Subcutaneous abdominal adipose tissue (tissue), 5 donors: ENCODE results near the gene ENC1.

Experiments used
- H3K27ac ChIP-seq: one replicate; pipeline ENCODE4 v1.7.0; 2013; ENCODE audit warnings: low read depth, mild to moderate bottlenecking, inconsistent platforms, low read length, moderate library complexity
- H3K27me3 ChIP-seq, 5 donors: one replicate each; pipeline ENCODE4 v1.7.0; 2013; ENCODE audit warnings: low read length in 5 of 5, inconsistent platforms in 1 of 5; ENCODE audit not compliant: control insufficient read depth in 5 of 5, insufficient read depth in 4 of 5
- H3K36me3 ChIP-seq, 5 donors: one replicate each; pipeline ENCODE4 v1.7.0; 2013; ENCODE audit warnings: low read length in 5 of 5; ENCODE audit not compliant: control insufficient read depth in 5 of 5, insufficient read depth in 5 of 5
- H3K4me1 ChIP-seq, 5 donors: one replicate each; pipeline ENCODE4 v1.7.0; 2013; ENCODE audit warnings: low read length in 5 of 5, mild to moderate bottlenecking in 3 of 5, moderate library complexity in 1 of 5; ENCODE audit not compliant: control insufficient read depth in 5 of 5, insufficient read depth in 5 of 5
- H3K4me3 ChIP-seq, 5 donors: one replicate each; pipeline ENCODE4 v1.7.0; 2013; ENCODE audit warnings: low read length in 5 of 5, low read depth in 1 of 5
- H3K9ac ChIP-seq, 5 donors: one replicate each; pipeline ENCODE4 v1.7.0; 2013; ENCODE audit warnings: low read length in 5 of 5, mild to moderate bottlenecking in 4 of 5, moderate library complexity in 3 of 5
- H3K9me3 ChIP-seq, 5 donors: one replicate each; pipeline ENCODE4 v1.7.0; 2013; ENCODE audit warnings: low read length in 5 of 5; ENCODE audit not compliant: control insufficient read depth in 5 of 5
- donor health status: healthy.
- donor health status: healthy.
- donor health status: healthy.
- donor health status: healthy.
- donor health status: healthy.

ENC1 gene

DNA sequence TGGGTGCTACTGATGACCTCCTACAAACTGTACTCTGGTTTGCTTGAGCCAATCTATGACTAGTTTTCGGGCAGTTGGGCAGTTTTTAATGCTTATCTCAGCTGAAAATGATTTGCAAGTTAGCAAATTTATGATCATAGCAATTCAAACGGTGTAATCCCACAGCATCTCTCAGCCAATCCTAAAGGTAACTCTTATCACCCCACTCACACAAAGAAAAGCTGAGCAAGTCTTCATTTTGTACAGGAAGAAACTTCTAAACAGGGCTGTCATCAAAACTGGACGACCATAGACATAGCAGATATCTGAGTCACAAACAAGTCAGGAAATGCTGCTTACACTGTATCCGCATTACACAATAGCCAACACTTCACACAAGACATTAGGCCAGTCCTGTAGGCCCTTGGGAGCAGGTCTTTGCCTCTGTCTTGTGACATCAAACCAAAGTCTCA, 2.6 kb upstream of the ENC1 start:
- H3K4me1 ChIP-seq: peaks cover 7 to 58% (median 46%) of the 10 kb centered on the region in 5 donors
- no peaks in the 10 kb centered on the region for H3K9me3 ChIP-seq
- H3K27ac ChIP-seq: no peak overlapping the region
- H3K4me3 ChIP-seq: no peak overlapping the region
- H3K27me3 ChIP-seq: no peaks in the 10 kb centered on the region
- H3K9ac ChIP-seq: no peak overlapping the region
- H3K36me3 ChIP-seq: no peaks in the 10 kb centered on the region

DNA sequence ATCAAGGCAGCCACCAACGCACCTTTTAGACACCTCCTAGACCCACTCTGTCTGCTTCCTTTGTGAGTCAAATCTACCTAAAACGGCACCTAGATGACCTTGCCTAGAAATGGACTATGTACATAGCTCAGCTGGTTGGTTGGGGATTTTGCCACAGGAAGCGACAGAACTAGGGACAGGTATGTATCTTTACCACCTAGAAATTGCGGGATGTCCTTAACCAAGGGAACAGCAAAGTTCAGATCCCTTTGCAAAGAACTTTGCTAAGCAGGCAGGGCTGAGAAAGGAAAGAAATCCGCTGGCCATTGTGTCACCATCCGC, 2.0 kb upstream of the ENC1 start:
- no peak overlapping the region for H3K9ac ChIP-seq
- H3K36me3 ChIP-seq: no peaks in the 10 kb centered on the region
- no peak overlapping the region for H3K4me3 ChIP-seq
- H3K9me3 ChIP-seq: no peaks in the 10 kb centered on the region
- H3K4me1 ChIP-seq: peaks cover 7 to 62% (median 52%) of the 10 kb centered on the region in 5 donors
- no peak overlapping the region for H3K27ac ChIP-seq
- no peaks in the 10 kb centered on the region for H3K27me3 ChIP-seq

DNA sequence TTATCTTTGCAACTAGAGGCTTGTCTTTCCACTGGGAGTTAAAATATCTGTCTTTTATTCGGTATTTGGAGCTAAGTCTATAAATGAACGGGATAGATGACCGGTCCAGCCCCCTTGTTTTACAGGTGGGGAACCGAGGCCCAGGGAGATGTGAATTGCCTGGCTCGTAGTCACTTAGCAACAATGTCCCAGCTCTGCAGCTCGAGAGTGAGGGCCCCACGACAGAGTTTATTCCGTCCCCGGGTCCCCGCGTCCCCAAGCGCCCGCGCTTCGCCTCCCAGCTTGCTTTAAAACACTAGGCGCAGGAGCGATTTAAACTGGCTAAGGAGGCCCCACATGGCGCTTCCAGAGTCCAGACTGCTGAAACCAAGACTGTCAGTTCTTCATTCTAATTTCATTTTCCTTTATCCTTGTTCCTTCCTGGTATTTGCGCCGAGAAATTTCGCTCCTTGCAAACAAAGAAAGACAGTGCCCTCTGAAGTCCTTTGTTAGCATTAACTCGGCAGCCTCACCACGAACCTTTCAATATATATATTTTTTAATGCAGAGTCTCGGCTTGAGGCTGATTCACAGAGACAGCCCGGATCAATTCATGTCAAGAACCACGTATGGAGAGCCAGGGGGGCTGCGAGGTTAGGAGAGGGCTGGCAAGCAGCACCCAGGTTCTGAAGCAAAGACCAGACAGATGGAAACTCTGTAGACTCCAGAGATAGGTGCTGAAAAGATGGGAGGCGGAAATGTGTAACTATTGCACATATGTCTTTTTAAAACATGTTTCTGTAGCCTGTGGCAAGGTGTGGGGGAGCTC, 1.4 kb upstream of the ENC1 start:
- H3K4me1 ChIP-seq: peaks cover 7 to 62% (median 57%) of the 10 kb centered on the region in 5 donors
- peak overlapping the region; percentile 78 for H3K27ac ChIP-seq
- H3K36me3 ChIP-seq: no peaks in the 10 kb centered on the region
- no peaks in the 10 kb centered on the region for H3K27me3 ChIP-seq
- peak overlapping the region; percentile 77 to 93 (median 87) for H3K4me3 ChIP-seq
- H3K9ac ChIP-seq: peak overlapping the region in 3 of 5 donors; percentile 28 to 60 (median 60)
- H3K9me3 ChIP-seq: no peaks in the 10 kb centered on the region

DNA sequence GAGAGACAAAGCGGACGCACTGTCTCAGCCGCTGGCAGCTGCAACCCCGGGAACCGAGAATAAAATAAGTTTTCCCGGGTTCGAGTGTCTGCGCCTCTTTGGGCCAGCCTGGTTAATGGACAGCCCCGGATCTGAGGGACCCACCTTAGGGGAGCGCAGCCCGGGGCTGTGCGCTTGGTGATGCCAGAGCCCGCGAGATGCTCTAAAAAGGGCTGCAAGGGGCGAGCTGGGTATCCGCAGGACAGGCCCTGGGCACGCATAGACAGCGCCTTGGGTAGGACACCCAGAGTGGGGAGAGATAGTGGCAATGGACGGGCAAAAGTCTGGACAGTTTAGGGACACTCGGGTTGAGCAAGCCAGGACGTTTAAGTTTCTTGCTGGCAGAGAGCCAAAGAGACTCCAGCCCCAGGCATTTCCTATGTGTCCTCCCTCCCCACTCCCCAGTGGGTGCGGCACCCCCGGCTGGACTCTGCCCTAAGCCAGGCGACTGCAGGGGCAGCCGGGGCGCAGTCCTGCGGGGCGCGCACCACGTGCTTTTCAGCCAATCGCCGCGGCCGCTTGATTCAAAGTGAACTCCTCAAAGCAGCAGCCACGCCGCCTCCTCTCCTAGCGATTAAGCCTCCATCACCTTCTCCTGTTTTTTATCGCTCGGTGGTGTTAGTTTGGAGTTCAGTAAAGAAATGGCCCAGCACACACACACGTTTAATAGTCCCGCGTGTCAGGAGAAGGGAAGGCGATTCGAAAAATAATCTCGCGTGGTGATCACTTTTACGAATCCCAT, 616 bp upstream of the ENC1 start:
- peak overlapping the region; percentile 86 to 93 (median 87) for H3K4me3 ChIP-seq
- H3K9ac ChIP-seq: peak overlapping the region in 3 of 5 donors; percentile 28 to 74 (median 60)
- H3K4me1 ChIP-seq: peaks cover 7 to 63% (median 59%) of the 10 kb centered on the region in 5 donors
- H3K27ac ChIP-seq: peak overlapping the region; percentile 78
- no peaks in the 10 kb centered on the region for H3K27me3 ChIP-seq
- H3K9me3 ChIP-seq: no peaks in the 10 kb centered on the region
- peaks cover 0 to under 1% (median 0%) of the 10 kb centered on the region in 5 donors for H3K36me3 ChIP-seq

DNA sequence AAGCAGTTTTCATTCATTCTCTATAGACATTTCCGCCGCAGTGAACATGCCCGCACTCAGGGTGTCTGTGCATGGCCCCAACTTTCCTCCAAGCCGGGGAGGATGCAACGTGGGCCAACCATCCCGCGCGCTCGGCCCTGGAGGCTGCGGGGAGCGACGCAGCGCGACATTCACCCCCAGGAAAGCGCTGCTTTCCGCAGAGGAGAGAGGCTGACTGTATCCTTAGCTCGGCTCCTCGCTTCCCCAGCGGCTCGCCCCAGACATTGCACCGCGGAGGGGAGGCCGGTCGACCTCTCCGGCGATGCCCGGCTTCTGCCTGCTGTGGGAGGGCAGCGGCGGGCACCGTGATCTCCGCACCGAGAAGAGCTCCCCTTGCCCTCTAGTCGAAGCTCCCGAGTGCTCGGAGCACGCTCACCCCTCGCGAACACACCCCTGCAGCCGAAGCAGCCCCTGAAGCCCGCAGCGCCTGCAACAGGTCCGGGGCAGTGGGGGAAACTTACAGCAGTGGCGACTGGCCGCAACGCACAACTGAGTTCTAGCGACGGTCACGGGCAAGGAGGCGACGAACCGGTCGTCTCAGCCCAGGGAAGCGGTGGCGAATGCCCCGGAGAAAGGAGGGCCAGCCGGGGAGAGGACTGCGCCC, 600 bp downstream of the ENC1 start:
- no peaks in the 10 kb centered on the region for H3K27me3 ChIP-seq
- peak overlapping the region; percentile 69 to 93 (median 87) for H3K4me3 ChIP-seq
- no peaks in the 10 kb centered on the region for H3K9me3 ChIP-seq
- H3K36me3 ChIP-seq: peaks cover 0 to 13% (median 11%) of the 10 kb centered on the region in 5 donors
- peak overlapping the region in 4 of 5 donors; percentile 49 to 74 (median 64) for H3K9ac ChIP-seq
- peak overlapping the region; percentile 78 for H3K27ac ChIP-seq
- H3K4me1 ChIP-seq: peaks cover 7 to 66% (median 56%) of the 10 kb centered on the region in 5 donors

DNA sequence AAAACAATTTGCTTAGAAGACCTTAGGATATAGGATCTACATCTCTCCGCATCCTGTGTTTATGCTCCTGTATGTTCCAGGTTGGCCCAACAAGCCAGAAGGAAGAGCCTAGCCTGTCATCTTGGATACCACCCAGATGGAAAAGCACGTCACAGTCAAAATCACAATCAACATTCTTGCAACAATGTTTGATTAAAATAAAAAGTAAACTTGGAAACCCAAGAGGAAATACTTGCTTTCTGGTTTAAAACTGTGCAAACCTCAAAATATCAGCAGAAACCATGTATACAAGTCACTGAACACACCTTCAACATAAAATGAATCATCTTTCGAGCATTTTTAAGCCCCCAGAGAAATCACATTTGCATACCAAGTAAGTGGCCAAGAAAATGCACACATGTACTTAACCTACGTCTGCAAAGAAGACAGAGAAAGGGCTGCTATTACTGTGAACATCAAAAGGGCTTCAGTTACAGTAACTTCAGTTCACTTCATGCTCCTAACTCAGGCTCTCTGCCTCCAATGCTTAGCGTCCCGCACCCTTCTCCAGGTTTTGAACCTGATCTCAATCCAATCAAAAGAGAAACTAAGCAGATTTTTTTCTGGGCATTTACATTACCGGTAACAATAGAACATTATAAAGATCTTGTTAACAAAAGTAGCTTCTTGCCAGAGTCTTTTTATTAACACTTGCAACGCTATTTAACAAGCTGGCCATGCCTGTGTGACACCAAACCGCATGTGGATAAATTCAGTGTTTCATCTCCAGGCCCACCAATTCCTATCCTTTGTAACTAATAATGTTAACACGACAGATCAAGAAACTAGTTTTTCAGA, 1.3 kb downstream of the ENC1 start:
- Histone ChIP-seq H3K9me3 (no peaks in the 10 kb centered on the region), H3K9ac (peak overlapping the region in 3 of 5 donors; percentile 52 to 74 (median 67)), H3K4me3 (peak overlapping the region; percentile 69 to 93 (median 87)), H3K27ac (peak overlapping the region; percentile 78), H3K4me1 (peaks cover 7 to 66% (median 56%) of the 10 kb centered on the region in 5 donors), H3K36me3 (peaks cover 3 to 19% (median 17%) of the 10 kb centered on the region in 5 donors), H3K27me3 (no peaks in the 10 kb centered on the region)

DNA sequence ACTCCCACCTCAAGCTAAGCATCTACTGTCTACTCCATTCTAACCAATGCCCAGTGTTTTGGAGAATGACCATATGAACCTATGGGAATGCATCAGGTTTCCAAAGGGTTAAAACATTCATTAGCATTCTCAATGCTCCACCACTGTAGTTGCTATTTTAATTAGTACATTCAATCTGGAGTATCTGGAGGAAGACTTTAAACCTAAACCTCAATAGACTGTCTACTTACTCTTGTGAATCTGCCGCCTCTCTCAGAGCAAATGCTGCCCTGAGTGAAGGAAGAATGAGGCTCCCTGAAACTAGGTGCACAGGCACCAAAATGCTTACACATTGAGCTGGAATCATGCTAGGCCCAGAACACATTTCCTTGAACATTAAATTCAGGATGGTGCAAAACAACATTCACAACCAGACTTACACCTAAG, 2.0 kb downstream of the ENC1 start:
- Histone ChIP-seq H3K36me3 (peaks cover 3 to 22% (median 19%) of the 10 kb centered on the region in 5 donors), H3K9ac (peak overlapping the region in 1 of 5 donors; percentile 67), H3K4me3 (peak overlapping the region in 4 of 5 donors; percentile 69 to 93 (median 87)), H3K4me1 (peaks cover 7 to 60% (median 56%) of the 10 kb centered on the region in 5 donors), H3K9me3 (no peaks in the 10 kb centered on the region), H3K27ac (peak overlapping the region; percentile 78), H3K27me3 (no peaks in the 10 kb centered on the region)

GRCh38 chr5:74636552-74636951, 4.0 kb downstream of the ENC1 start:
- H3K27ac ChIP-seq: no peak overlapping the region
- no peak overlapping the region for H3K4me3 ChIP-seq
- H3K9me3 ChIP-seq: no peaks in the 10 kb centered on the region
- peaks cover 4 to 51% (median 40%) of the 10 kb centered on the region in 5 donors for H3K4me1 ChIP-seq
- H3K9ac ChIP-seq: no peak overlapping the region
- no peaks in the 10 kb centered on the region for H3K27me3 ChIP-seq
- peaks cover 7 to 32% (median 25%) of the 10 kb centered on the region in 5 donors for H3K36me3 ChIP-seq

GRCh38 chr5:74636149-74636548, 4.4 kb downstream of the ENC1 start:
- H3K4me3 ChIP-seq: no peak overlapping the region

More at GRCh38 chr5:74636149-74636548, 4.4 kb downstream of the ENC1 start:
- Histone ChIP-seq H3K9me3 (no peaks in the 10 kb centered on the region), H3K36me3 (peaks cover 9 to 35% (median 27%) of the 10 kb centered on the region in 5 donors), H3K9ac (no peak overlapping the region), H3K4me1 (peaks cover 4 to 47% (median 36%) of the 10 kb centered on the region in 5 donors), H3K27me3 (no peaks in the 10 kb centered on the region), H3K27ac (no peak overlapping the region)
